T-helper 2 cell treated with Interferon-gamma antibody and Interleukin-4, amounts not matched to agents 100 ng/mL and 5 ng/mL, for 36 hours (primary cell): ENCODE results near the gene KCNQ4. TPM values are rescaled to one million over a fixed set of nuclear protein-coding genes. Genes with fewer than 3 reads are reported as not detected.

Experiments
- intact Hi-C: fragments of 100-400 bp; cut with micrococcal nuclease; formaldehyde crosslinking; loops from one replicate; pipeline ENCODE4 v1.15.1; 2023
- total RNA-seq: library from RNA; stranded (reverse); gene quantifications from 2 replicates; pipeline ENCODE4 v1.2.3, GENCODE V29; 2022

KCNQ4 gene
- total RNA-seq, 1 donor from 2014 or later, result 0.55 TPM

DNA sequence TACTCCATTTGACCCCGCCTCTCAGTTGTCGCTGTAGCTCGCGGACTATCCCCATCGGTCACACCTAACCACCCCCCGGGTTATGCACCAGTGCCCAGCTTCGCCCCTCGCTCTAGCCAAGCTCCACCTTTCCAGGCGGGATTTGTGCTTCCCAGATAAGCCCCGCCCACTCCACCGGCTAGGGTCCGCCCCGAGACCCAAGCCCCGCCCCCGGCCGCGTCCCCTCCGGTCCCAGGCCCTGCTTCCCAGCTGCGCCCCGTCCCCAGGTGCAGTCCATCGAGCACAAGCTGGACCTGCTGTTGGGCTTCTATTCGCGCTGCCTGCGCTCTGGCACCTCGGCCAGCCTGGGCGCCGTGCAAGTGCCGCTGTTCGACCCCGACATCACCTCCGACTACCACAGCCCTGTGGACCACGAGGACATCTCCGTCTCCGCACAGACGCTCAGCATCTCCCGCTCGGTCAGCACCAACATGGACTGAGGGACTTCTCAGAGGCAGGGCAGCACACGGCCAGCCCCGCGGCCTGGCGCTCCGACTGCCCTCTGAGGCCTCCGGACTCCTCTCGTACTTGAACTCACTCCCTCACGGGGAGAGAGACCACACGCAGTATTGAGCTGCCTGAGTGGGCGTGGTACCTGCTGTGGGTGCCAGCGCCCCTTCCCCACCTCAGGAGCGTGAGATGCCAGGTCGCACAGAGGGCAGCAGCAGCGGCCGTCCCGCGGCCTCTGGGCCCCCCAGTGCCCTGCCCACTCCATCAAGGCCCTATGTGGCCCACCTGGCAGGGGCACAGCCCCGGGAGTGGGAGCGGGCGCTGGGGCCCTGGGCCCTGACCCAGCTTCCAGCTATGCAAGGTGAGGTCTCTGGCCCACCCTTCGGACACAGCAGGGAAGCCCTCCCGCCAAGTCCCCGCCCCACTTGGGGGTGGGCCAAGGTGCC is 54.7 kb downstream of the KCNQ4 start:
- intact Hi-C loops, result no loop called here

DNA sequence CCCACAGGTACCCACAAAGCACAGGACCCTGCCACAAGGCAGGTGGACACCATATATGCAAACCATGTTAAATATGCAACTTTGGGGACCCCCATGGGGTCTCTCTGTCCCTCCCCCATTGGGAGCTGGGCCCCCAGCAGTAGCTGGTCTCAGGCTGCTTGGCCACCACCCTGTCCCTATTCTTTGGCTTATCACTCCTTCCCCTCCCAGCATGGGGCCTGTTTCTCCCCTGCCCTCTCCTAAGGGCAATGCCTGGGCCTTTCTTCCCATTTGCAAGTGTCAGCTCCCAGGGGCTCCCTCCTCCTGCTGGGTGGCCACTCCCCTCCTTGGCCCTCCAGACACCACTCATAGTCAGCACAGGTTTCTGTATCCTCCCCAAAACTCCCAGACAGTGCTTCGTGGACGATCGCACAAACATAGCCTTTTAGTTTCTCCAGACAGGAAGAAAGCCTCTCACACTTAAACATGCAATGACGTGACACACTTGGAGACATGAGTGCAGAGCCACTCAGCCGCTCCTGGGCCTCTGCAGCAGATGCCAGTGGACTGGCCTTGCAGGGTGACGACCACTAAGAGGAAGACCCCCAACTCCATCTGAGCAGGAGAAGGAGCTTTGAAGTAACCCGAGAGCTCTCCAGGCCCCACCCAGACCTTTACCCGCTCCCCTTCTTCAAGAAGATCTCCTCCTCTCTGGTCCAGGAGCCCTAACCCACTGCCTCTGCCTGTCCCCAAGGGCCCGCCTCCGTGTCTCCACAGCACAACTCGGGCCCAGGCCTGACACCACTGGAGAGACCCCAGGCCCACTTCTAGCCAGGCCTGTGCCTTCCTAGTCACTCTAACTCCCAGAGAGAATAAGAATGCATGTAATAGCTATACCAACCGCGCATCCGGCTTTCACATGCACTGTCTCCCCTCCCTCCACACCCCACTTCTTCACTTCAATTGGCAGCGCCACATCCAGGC is 55.7 kb downstream of the KCNQ4 start:
- intact Hi-C loops, result no loop called here

DNA sequence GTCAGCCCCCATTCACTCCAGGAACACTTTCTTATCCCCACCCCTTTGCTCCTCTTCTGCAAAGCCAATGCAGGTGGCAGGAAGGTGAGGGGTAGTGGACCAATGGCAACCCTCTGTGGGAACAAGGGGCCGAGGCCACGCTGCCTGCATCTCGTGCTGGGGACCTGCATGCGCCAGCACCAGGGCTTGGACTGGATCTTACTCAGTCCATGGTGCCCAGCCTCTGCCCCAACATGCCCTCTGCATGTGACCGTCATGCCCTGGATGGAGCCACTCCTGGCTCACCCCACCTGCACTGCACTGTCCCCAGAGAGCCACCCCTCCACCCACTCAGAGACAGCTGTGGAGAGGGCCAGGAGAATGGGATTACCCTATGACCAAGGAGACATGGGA is 56.4 kb downstream of the KCNQ4 start:
- intact Hi-C loops, result no loop called here

DNA sequence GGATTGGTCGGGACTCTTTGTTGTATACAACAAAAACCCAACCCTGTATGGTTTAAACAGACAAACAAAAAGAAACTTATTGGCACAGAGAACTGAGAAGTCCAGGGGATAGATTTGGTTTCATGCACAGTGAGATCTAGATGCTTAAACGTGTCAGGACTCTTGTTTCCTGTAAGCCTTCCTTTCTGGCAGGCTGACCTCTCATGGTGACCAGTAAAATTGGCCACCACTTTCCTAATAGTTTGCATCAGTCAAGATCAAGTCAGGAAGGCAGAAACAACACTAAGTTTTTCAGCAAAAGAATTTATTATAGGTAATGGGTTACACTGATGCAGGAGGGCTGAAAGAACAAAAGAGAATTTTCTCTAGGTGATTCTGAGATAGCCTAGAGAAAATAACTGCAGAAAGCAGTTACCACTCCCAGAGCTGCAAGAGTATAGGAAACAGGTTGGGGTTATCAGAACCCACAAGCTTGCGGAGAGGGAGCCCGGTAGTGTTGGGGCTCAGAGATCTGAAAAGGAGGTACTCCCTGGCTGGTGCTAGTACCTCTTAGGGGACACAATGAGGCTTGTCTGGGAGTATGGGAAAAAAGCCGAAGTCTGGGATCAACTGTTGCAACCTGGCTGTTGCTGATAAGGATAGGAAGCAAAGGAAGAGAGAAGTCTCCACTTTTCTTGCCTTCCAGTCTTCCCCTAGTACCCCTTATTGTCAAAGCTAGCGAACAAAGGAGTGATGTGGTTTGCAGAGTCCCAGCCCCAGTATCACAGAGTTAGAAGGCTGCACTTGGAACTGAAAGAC is 57.1 kb downstream of the KCNQ4 start:
- intact Hi-C loops, result no loop called here

DNA sequence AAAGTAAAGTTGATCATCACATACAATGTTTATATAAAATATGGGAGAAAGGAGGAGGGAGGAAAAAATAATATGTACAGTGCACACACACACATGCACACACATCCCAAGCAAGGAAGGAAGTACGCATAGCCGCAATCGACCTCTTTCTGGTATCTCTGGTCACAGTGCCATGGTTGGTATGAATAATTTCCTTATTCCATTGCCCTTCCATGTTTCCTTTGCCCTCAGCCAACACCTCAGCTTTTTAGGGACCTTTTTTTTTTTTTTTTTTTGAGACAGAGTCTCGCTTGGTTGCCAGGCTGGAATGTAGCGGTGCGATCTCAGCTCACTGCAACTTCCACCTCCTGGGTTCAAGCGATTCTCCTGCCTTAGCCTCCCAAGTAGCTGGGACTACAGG is 58.0 kb downstream of the KCNQ4 start:
- intact Hi-C loops, result no loop called here

DNA sequence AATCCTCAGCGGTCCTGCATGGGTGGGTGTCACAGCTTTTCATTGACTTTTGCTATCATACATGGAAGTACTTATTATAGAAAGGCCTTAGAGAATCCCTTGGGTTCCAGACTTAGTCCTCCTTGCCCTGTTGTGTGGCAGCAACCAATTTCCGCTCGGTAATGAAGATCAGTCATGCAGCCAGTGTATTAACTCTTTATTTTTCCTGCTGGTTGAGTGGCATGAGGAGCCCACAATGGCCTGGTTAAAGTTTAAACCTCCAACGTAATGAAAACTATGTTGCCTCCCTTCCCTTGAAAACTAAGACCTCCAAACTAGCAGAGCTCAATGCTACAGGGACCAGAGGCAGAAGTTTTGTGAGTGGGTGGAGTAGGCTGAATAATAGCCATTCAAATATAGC is 58.6 kb downstream of the KCNQ4 start:
- intact Hi-C loops, result no loop called here

DNA sequence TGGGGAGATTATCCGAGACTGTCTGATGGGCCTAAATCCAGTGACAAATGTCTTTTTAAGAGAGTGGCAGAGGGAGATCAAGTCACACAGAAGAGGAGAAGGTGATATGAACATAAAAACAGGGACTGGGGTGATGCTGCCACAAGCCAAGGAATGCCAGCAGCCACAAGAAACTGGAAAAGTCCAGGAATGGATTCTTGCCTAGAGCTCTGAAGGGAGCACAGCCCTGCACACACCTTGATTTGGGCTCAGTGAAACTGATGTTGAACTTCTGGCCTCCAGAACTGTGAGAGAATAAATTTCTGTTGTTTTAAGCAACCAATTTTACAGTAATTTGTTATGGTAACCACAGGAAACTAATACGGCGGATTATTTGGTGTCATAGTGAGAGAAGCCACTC is 59.1 kb downstream of the KCNQ4 start:
- intact Hi-C loops, result no loop called here

DNA sequence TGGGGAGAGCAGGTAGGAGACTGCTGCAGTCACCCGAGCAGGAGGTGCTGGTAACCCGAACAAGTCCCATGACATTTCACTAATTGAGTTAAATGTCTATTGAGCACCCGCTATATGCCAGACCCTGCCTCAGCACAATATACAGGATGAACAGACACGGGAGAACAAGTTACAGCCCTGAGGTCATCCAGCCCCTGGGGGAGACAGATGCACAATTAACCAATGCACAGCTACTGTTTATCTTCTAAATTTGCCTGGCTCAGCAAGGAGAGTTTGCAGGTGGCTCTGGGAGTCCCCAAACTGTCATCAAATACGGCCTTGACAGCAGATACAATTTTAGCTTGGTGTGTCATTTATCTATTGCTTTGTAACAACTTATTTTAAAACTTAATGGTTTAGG is 60.5 kb downstream of the KCNQ4 start:
- intact Hi-C loops, result no loop called here

DNA sequence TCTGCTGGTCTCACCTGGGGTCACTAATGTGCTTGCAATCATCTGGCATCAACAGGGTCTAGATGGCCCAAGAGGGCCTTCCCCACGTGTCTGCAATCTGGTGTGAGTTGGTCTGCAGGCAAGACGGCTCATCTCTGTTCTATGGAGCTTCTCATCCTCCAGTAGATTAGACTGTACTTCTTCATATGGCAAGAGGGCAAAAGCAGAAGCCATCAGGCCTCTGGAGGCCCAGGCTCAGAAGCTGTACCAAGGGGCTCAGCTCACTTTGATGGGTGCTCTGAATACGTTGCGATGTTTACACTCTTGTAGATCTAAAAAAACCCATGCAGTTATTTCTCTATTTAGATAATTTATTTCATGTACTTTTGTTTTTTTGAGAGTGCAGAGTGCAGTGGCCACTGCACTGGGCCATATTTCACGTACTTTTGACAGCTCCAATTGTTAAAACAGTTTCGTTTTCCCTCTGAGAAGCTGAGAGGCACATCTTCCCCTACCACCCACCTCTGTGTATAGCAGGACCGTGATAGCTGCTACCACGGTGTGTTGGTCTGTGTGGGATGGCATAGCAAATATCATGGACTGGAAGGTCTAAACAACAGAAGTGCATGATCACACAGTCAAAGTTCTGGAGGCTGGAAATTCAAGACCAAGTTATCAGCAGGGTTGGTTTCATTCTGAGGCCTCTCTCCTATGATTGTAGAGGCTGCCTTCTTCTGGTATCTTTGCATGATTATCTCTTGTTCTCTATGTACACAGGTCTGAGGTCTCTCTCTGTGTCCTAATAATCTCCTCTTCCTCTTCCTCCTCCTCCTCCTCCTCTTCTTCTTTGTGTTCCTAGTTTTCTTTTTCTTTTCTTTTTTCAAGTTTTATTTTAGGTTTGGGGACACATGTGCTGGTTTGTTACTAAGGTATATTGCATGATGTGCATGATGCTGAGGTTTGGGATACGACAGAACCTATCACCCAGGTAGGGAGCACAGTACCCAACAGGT is 61.6 kb downstream of the KCNQ4 start:
- intact Hi-C loops, result no loop called here

DNA sequence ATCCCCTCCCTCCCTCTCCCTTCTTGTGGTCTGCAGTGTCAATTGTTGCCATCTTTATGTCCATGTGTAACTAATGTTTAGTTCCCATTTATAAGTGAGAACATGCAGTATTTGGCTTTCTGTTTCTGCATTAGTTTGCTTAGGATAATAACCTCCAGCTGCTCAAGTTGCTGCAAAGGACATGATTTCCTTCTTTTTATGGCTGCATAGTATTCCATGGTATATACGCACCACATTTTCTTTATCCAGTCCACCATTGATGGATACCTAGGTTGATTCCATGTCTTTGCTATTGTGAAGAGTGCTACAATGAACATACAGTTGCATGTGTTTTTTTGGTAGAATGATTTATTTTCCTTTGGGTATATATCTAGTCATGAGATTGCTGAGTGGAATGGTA is 62.3 kb downstream of the KCNQ4 start:
- intact Hi-C loops, result no loop called here

DNA sequence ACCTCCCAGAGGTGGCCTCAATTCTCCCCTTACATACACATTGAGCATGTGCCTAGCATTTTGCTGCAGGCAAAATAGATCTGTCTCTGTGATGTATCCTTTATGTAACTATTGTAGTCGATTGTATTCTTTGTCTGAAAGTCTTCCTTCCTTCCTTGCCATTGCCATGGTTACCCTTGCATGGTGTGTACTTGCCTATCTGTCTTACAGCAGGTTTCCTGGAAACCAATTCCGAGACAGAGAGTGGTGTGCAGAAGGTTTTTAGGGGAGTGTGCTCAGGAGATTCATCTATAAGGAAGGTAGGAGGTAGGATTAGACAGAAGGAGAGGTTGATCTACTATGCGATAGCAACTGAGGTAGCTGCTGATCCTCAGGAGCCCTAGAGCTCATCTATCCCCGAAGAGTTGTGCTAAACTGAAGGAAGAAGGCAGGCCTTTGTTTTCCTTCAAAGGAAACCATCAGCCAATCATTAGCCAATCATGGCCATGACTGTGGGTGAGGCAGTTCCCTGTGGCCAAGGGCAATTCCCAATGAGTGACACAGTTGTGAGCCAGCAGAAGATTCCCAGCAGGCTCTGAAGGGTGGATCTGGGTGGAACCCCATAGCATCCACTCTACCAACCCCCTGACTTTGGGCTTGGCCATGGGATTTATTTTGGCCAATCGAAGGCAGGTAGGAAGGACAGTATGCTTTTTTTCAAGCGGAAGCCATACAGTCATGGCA is 63.6 kb downstream of the KCNQ4 start:
- intact Hi-C loops, result no loop called here

DNA sequence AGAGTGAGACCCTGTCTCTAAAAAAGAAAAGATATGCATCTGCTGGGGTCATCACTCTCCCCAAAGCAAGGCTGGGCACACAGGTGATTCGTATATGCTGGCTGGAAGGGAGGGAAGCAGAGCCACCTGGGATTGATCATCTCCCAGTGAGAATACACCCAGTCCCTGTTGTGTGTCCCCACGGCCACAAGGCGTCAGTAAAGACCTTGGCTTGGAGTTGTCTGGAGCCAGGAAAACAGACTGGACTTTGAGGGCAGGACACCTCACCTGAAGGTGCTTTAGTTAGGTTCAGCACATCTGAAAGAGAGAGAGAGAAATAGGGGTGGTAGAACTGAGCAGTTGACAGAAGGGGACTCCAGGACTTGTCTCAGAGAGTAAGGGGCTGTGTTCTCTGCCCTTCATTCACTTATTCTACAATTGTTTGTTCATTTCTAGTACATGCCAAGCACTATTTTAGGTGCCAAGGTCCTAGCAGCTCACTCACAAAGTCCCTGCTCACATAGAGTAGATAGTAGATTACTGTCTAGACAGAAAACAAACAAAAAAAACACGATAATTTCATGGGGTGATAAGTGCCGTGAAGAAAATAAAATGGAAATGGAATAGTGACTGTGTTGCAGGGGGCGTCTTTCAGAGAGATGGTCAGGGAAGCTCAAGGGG is 65.1 kb downstream of the KCNQ4 start:
- intact Hi-C loops, result no loop called here

DNA sequence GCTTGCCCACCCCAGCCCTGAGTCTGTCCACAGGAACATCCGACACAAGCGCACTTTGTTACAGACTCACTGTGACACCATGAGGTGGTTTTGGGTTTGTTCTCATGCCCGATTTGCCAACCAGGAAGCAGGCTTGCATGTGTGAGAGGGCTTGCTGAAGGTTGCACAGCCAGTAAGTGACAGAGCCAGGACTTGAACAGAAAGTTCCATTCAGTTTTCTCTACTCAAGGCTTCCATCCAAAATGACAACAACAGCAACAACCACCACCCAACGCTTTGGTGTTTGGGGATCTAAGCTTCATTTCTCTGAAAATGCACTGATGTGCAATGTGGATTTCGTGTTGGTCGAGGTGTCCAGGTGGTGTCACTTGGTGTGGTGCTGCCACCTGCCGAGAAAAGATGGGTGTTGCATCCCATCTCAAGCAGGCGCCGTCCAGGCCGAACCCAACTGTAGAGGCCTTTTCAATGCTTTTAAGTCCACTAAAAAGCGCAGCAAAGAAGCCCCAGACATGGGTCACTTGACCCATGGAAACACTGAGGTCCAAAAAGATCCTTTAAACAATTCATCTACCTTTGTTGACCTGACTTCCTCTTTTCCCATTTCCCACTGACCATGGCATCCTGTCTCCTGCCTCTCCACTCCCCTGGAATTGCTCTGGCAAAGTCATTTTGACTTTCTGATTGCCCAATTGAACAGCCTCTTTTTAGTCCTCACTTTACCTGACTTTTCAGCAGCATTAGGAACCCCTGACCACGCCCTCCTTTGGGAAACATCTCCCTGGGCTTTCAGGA is 66.4 kb downstream of the KCNQ4 start:
- intact Hi-C loops, result loop anchor here (1.0 kb wide), 3 partner anchors 76 to 238 kb away; no protein-coding TSS in a partner anchor

DNA sequence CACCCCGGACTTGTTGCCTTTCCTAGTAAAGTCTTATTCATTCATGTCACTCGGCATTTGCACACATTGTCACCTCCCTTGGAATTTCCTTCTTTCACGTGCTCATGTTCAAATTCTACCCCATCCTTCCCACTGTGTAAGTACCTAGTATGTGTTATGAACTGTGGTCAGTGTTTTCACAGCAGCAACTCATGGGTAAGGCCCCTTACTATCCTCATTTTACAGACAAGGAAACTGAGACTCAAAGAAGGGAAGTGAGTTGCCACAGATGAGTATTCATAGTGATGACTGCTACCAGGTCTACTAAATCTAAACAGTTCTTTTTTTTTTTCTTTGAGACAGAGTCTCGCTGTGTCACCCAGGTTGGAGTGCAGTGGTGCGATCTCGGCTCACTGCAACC is 68.1 kb downstream of the KCNQ4 start:
- intact Hi-C loops, result no loop called here

DNA sequence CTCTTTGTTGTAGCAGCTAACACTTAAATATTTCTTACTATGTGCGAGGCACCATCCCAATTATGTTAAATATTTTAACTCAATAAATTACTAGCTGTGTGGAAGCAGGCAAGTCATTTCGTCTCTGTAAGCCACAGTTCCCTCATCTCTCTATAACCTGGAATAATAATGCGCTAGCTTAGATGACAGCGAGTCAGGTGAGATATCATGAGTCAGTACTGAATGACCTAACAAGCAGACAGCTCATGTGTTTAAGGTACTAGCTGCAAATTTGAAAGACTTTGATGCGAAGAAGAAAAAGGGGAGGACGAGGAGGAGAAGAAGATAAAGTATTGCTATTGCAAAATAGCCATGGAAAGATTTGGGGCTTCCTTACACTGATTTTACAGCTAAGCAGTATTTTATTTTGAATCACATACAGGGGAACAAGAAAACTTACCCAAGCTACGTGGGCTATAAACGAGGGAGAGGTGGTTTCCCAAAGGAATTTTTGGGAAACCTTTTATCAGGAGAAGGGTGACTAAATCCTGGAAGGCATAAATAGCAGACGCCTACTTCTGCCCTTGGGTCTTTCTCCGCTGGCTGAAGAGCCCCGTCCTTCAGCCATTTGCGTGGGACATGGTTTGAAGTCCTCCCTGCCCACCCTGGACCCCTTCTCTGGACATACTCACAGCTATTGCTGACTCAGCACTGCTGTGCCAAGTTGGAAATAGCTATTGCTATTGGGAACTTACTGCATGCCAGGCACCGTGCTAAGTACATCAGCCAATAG is 69.7 kb downstream of the KCNQ4 start:
- intact Hi-C loops, result no loop called here

DNA sequence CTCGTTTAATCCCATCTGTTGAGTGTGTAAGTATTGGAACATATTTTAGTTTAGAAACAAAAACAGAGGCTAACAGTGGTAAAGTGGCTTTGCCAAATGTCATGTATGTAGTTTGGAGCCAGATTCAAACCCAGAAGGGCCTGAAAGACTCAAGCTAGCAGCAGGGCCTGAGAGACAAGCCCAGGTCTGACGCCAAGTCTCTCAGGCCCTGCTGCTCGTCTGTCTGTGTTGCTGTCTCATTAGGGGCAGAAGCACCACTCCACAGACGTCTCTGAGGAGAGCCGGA is 70.2 kb downstream of the KCNQ4 start:
- intact Hi-C loops, result no loop called here

DNA sequence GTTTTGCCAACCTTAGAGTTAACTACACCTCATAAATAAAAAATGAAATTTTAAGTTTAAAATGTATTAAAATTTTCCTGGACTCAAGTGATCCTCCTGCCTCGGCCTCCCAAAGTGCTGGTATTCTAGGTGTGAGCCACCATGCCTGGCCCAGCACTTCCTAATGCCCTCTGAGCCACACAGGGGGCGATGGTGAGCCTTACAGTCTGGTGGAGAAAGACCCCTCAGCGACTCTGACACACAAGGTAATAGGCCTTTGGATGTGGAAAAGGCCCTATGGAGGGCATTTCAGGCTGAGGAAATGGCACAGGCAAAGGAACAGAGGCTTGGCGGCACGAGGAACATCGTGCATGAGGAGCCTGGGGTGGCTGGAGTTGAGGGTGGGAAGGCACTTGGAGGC is 71.9 kb downstream of the KCNQ4 start:
- intact Hi-C loops, result no loop called here

DNA sequence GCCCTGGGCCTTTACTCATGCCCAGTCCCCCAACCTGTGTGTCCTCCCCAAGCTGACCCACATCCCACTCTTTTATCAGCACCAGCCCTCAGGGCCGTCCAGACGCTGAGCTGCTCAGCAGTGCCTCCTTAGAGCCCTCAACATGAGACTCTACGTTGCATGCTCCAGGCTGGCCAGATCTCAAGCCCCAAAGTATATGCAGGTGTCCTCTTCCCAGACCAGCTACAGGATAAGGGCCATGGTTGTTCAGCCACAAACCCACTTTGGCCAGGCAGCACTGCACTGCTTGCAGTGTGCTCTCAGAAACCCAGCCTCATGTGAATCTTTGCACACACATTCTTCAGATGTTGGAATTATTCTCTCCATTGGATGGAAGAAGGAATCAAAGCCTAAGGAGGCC is 72.5 kb downstream of the KCNQ4 start:
- intact Hi-C loops, result no loop called here
